A549 (cell line): Measurements from ENCODE around the gene CNTNAP5. TPM values are rescaled to one million over a fixed set of nuclear protein-coding genes. Genes with fewer than 3 reads are reported as not detected.

ENCODE experiments used
- ATAC-seq, 2 experiments: fragments of 200-7000 bp in 1 of 2; fragments of >200 bp in 1 of 2; cut with Nextera tagmentation in 1 of 2; cut with Tn5 transposase in 1 of 2; 3 replicates each; pipeline versions ENCODE4 v1.8.0 to v1.9.1; 2018 to 2020; ENCODE audit warnings: mild to moderate bottlenecking in 1 of 2, moderate library complexity in 1 of 2
- CTCF ChIA-PET: fragments of 300-600 bp; sonication (Branson Sonifier 250); formaldehyde crosslinking; extraction: SDS; loops from one replicate; lab custom pipeline; 2021; ENCODE audit warnings: antibody characterized with exemption, inconsistent platforms; lab: Yijun Ruan, JAX
- POLR2A ChIA-PET: fragments of 350-600 bp; formaldehyde crosslinking; extraction: SDS; loops from one replicate; lab custom pipeline; 2021; ENCODE audit warnings: antibody characterized with exemption, inconsistent platforms; lab: Yijun Ruan, JAX
- DNase-seq, 2 experiments: peaks; one replicate each; pipeline versions ENCODE4 v3.0.0 to v3.0.0-alpha.2; 2011 to 2016; ENCODE audit warnings: low read depth in 1 of 2, low spot score in 1 of 2
- FAIRE-seq: peaks from 2 replicates; lab custom pipeline; 2011; peaks lifted over from hg19 to GRCh38; lab: Jason Lieb, UNC
- H3K27ac ChIP-seq, 2 experiments: fragments of >200 bp; sonication (Bioruptor Twin); formaldehyde crosslinking; 3 replicates each; pipeline ENCODE4 v1.5.1; 2016 to 2017
- H3K4me1 ChIP-seq: fragments of >200 bp; sonication (Bioruptor Twin); formaldehyde crosslinking; 3 replicates; pipeline ENCODE4 v1.6.1; 2016
- H3K4me2 ChIP-seq: fragments of >200 bp; sonication (Bioruptor Twin); formaldehyde crosslinking; 3 replicates; pipeline ENCODE4 v1.6.1; 2016
- H3K4me3 ChIP-seq: fragments of >200 bp; sonication (Bioruptor Twin); formaldehyde crosslinking; 3 replicates; pipeline ENCODE4 v1.5.1; 2016
- H3K9me3 ChIP-seq: fragments of >200 bp; sonication (Bioruptor Twin); formaldehyde crosslinking; 3 replicates; pipeline ENCODE4 v1.6.1; 2016
- CBX8 ChIP-seq: fragments of 200-600 bp; sonication (generic); IDR thresholded peaks from 2 replicates; pipeline ENCODE4 v1.6.1; 2016
- CHD2 ChIP-seq: fragments of 150-350 bp; IDR thresholded peaks from 2 replicates; pipeline ENCODE4 v1.6.1; 2014; ENCODE audit warnings: low read length; ENCODE audit not compliant: partially characterized antibody
- EHMT2 ChIP-seq: fragments of 200-600 bp; sonication (generic); IDR thresholded peaks from 2 replicates; pipeline ENCODE4 v1.6.1; 2016; ENCODE audit warnings: antibody characterized with exemption, low read depth, mild to moderate bottlenecking, moderate library complexity
- ELK1 ChIP-seq: fragments of 150-350 bp; IDR thresholded peaks from 2 replicates; pipeline ENCODE4 v1.6.1; 2014; ENCODE audit warnings: low read depth, mild to moderate bottlenecking, low read length
- EP300 ChIP-seq, 2 experiments: fragments of >200 bp; sonication (Bioruptor Twin); formaldehyde crosslinking; IDR thresholded peaks; 2 replicates in 1 of 2; 3 replicates in 1 of 2; pipeline ENCODE4 v1.6.1; 2016 to 2017
- ESRRA ChIP-seq: fragments of 150-350 bp; IDR thresholded peaks from 2 replicates; pipeline ENCODE4 v1.6.1; 2014; ENCODE audit warnings: mild to moderate bottlenecking, low read length, borderline replicate concordance
- FOSL2 ChIP-seq, 2 experiments: fragments of 450-650 bp in 1 of 2; fragments of >200 bp in 1 of 2; sonication (Bioruptor Twin) in 1 of 2; formaldehyde crosslinking; IDR thresholded peaks; 2 replicates each; pipeline versions ENCODE4 v1.5.0 to v1.6.1; 2016 to 2020; ENCODE audit warnings: mild to moderate bottlenecking in 1 of 2, moderate library complexity in 1 of 2
- GATA3 ChIP-seq: IDR thresholded peaks from 2 replicates; pipeline ENCODE4 v1.6.1; 2012; ENCODE audit warnings: borderline replicate concordance
- HDAC2 ChIP-seq: fragments of 200-600 bp; sonication (generic); IDR thresholded peaks from 2 replicates; pipeline ENCODE4 v1.6.1; 2016
- HOXB13 ChIP-seq: fragments of 250-450 bp; sonication (Bioruptor Pico); IDR thresholded peaks from 2 replicates; pipeline ENCODE4 v1.5.0; 2020; ENCODE audit warnings: low read depth, mild to moderate bottlenecking, moderate library complexity
- KDM5A ChIP-seq: fragments of 200-600 bp; sonication (generic); IDR thresholded peaks from 2 replicates; pipeline ENCODE4 v1.6.1; 2016; ENCODE audit warnings: antibody characterized with exemption, mild to moderate bottlenecking
- MAFK ChIP-seq: fragments of 450-650 bp; IDR thresholded peaks from 2 replicates; pipeline ENCODE4 v1.6.1; 2014; ENCODE audit not compliant: partially characterized antibody
- MAZ ChIP-seq: fragments of 150-350 bp; IDR thresholded peaks from 2 replicates; pipeline ENCODE4 v1.6.1; 2014; ENCODE audit warnings: antibody characterized with exemption, low read depth, low read length, borderline replicate concordance
- MYC ChIP-seq: IDR thresholded peaks from 2 replicates; pipeline ENCODE4 v1.6.1; 2012; ENCODE audit warnings: mild to moderate bottlenecking, inconsistent platforms, low read length, improper control_type of control experiment, borderline replicate concordance
- NPAS2 ChIP-seq: fragments of 250-450 bp; sonication (Bioruptor Pico); IDR thresholded peaks from 2 replicates; pipeline ENCODE4 v1.8.0; 2022; ENCODE audit warnings: mild to moderate bottlenecking, moderate library complexity, borderline replicate concordance
- NR3C1 ChIP-seq: fragments of >200 bp; sonication (Bioruptor Twin); formaldehyde crosslinking; IDR thresholded peaks from 3 replicates; pipeline ENCODE4 v1.6.1; 2017
- PHF8 ChIP-seq: fragments of 200-600 bp; sonication (generic); IDR thresholded peaks from 2 replicates; pipeline ENCODE4 v1.6.1; 2016; ENCODE audit warnings: low read depth, mild to moderate bottlenecking, antibody characterized with exemption, moderate library complexity, borderline replicate concordance
- POLR2A ChIP-seq: IDR thresholded peaks from 2 replicates; pipeline ENCODE4 v1.6.1; 2012; ENCODE audit warnings: mild to moderate bottlenecking, low read length
- RCOR1 ChIP-seq: fragments of 150-350 bp; IDR thresholded peaks from 2 replicates; pipeline ENCODE4 v1.6.1; 2014; ENCODE audit warnings: antibody characterized with exemption, low read length, low read depth
- RFX5 ChIP-seq: fragments of 450-650 bp; IDR thresholded peaks from 2 replicates; pipeline ENCODE4 v1.7.1; 2014; ENCODE audit warnings: antibody characterized with exemption, mild to moderate bottlenecking, moderate library complexity
- RNF2 ChIP-seq: fragments of 200-600 bp; sonication (generic); IDR thresholded peaks from 2 replicates; pipeline ENCODE4 v1.6.1; 2016; ENCODE audit warnings: low read depth, mild to moderate bottlenecking, antibody characterized with exemption, moderate library complexity, borderline replicate concordance
- WGBS: methylation state at CpG from one replicate; pipeline ENCODE4 v1.1.6; 2017; ENCODE audit errors: missing lambda C conversion rate; 5-methylcytosine and 5-hydroxymethylcytosine counted together
- polyA plus RNA-seq, 4 experiments: library from polyadenylated mRNA; depleted of rRNA in 3 of 4; stranded (reverse); fragments of >200 nt; fragmentation: RNase III in 1 of 4; extraction: RNeasy Plus Mini Kit Qiagen cat#74134 plus additional on column Dnase treatment in 1 of 4; gene quantifications; 2 replicates in 3 of 4; 3 replicates in 1 of 4; pipeline ENCODE4 v1.2.3, GENCODE V29; 2011 to 2017
- TF ChIP-seq, protein P1 (sequence below): fragments of 250-450 bp; sonication (Bioruptor Pico); IDR thresholded peaks from 2 replicates; pipeline ENCODE4 v1.5.0; 2020; ENCODE audit warnings: low read depth, mild to moderate bottlenecking, moderate library complexity
- TF ChIP-seq, protein P2 (sequence below): fragments of >200 bp; sonication (Bioruptor Twin); formaldehyde crosslinking; IDR thresholded peaks from 3 replicates; pipeline ENCODE4 v1.5.1; 2016
- TF ChIP-seq, protein P3 (sequence below): fragments of 450-650 bp; IDR thresholded peaks from 2 replicates; pipeline ENCODE4 v1.6.1; 2014; ENCODE audit warnings: antibody characterized with exemption

Gene CNTNAP5
- polyA plus RNA-seq, 2 of the 4 experiments (the other 2 are of a cell fraction) = not detected

GRCh38 chr2:124584615-124585014, 559.5 kb downstream of the CNTNAP5 start:
- ChIA-PET CTCF (no interaction called here), POLR2A (no interaction called here)
- ATAC-seq (no peak), FAIRE-seq (no peak), DNase-seq (no peak)
- 57% methylated on average over 4 of the region's 4 CpGs for WGBS
- H3K4me1 ChIP-seq = no peaks in the 10 kb centered on the region
- no peak overlapping the region for H3K4me3 ChIP-seq
- no peak for TF ChIP-seq MAFK
- no peak for TF ChIP-seq ELK1
- no peak for TF ChIP-seq RFX5
- no peak for TF ChIP-seq HDAC2
- TF ChIP-seq, protein P1, sequence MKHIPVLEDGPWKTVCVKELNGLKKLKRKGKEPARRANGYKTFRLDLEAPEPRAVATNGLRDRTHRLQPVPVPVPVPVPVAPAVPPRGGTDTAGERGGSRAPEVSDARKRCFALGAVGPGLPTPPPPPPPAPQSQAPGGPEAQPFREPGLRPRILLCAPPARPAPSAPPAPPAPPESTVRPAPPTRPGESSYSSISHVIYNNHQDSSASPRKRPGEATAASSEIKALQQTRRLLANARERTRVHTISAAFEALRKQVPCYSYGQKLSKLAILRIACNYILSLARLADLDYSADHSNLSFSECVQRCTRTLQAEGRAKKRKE = no peak
- no peak for TF ChIP-seq MYC
- no peak for TF ChIP-seq KDM5A
- TF ChIP-seq, protein P2, sequence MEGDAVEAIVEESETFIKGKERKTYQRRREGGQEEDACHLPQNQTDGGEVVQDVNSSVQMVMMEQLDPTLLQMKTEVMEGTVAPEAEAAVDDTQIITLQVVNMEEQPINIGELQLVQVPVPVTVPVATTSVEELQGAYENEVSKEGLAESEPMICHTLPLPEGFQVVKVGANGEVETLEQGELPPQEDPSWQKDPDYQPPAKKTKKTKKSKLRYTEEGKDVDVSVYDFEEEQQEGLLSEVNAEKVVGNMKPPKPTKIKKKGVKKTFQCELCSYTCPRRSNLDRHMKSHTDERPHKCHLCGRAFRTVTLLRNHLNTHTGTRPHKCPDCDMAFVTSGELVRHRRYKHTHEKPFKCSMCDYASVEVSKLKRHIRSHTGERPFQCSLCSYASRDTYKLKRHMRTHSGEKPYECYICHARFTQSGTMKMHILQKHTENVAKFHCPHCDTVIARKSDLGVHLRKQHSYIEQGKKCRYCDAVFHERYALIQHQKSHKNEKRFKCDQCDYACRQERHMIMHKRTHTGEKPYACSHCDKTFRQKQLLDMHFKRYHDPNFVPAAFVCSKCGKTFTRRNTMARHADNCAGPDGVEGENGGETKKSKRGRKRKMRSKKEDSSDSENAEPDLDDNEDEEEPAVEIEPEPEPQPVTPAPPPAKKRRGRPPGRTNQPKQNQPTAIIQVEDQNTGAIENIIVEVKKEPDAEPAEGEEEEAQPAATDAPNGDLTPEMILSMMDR = no peak
- no peak for TF ChIP-seq CHD2
- H3K9me3 ChIP-seq = no peaks in the 10 kb centered on the region
- H3K27ac ChIP-seq = no peak overlapping the region
- H3K4me2 ChIP-seq = no peak overlapping the region

DNA sequence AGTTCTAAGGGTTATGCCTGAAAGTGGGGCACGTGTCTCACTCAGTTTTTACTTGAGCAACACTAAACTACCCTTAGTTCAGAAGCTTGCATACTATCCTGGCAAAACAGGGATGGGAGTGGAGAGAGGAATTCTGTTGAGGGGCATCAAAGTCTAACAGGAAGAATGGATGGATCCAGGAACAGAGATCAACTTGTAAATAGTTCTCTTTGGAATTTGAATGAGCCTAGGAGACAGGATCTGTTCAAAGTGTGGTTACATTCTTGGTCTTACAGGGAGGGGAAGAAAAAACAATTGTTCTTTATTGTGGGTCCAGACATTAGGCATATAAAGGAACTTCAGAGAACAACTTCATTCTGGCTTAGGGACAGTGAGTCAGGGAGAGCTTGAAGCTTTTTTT, 560.2 kb downstream of the CNTNAP5 start:
- no peak overlapping the region for H3K27ac ChIP-seq
- no peaks in the 10 kb centered on the region for H3K4me1 ChIP-seq
- H3K4me2 ChIP-seq = no peak overlapping the region
- ChIA-PET POLR2A (no interaction called here), CTCF (no interaction called here)
- no peak for DNase-seq
- H3K4me3 ChIP-seq = no peak overlapping the region
- TF ChIP-seq HOXB13 (no peak), POLR2A (no peak), CBX8 (no peak), HDAC2 (no peak), NPAS2 (CRISPR knock-in tag) (no peak)
- no peak for ATAC-seq
- FAIRE-seq = no peak
- no peaks in the 10 kb centered on the region for H3K9me3 ChIP-seq
- 0% methylated on average over 1 of the region's 1 CpG for WGBS

- WGBS = 21% methylated on average over 3 of the region's 3 CpGs
- CTCF ChIA-PET = no interaction called here
Measured at GRCh38 chr2:124586210-124586609, 561.1 kb downstream of the CNTNAP5 start.

More at GRCh38 chr2:124586210-124586609, 561.1 kb downstream of the CNTNAP5 start:
- POLR2A ChIA-PET = no interaction called here
- no peak for ATAC-seq
- Histone ChIP-seq H3K4me1 (no peaks in the 10 kb centered on the region), H3K4me3 (no peak overlapping the region)
- no peak for DNase-seq
- TF ChIP-seq RCOR1 (no peak), ESRRA (no peak), EHMT2 (no peak), POLR2A (no peak), EP300 (IDR thresholded peaks at IDR 0.05) (no peak), ELK1 (no peak), MAZ (no peak), GATA3 (no peak), PHF8 (no peak), FOSL2 (IDR thresholded peaks at IDR 0.05) (no peak), FOSL2 (CRISPR knock-in tag; IDR thresholded peaks at IDR 0.05) (no peak), RNF2 (no peak), NR3C1 (no peak)
- TF ChIP-seq, protein P3, sequence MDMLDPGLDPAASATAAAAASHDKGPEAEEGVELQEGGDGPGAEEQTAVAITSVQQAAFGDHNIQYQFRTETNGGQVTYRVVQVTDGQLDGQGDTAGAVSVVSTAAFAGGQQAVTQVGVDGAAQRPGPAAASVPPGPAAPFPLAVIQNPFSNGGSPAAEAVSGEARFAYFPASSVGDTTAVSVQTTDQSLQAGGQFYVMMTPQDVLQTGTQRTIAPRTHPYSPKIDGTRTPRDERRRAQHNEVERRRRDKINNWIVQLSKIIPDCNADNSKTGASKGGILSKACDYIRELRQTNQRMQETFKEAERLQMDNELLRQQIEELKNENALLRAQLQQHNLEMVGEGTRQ = no peak
- TF ChIP-seq, all 56 proteins: peak for 0
- Histone ChIP-seq H3K27ac (no peak overlapping the region), H3K9me3 (no peaks in the 10 kb centered on the region), H3K4me2 (no peak overlapping the region)
- FAIRE-seq = no peak
